NK-92 treated with Interleukin-12 subunit alpha and Interleukin-12 subunit beta, amount 100 ng/mL, for 24 hours (cell line): ENCODE measurements around the gene HMG20B.

ENCODE experiments used
- DNase-seq: peaks from one replicate; lab custom pipeline; 2025; lab: John Stamatoyannopoulos, UW

The HMG20B gene

GRCh38 chr19:3537101-3537437, 35.7 kb upstream of the HMG20B start:
- DNase-seq: no peak

GRCh38 chr19:3537438-3538240, 35.1 kb upstream of the HMG20B start:
- DNase-seq: no peak

GRCh38 chr19:3538258-3538929, 34.4 kb upstream of the HMG20B start:
- DNase-seq: no peak

- no peak for DNase-seq
Observed at GRCh38 chr19:3538965-3539755, 33.6 kb upstream of the HMG20B start, which contains the start of gene TEKTIP1. Gene TEKTIP1 (plus strand): TSS chr19:3539174. CDS start chr19:3539178, 4 bp downstream.

- no peak for DNase-seq
Observed at GRCh38 chr19:3539756-3540118, 33.0 kb upstream of the HMG20B start.

GRCh38 chr19:3543150-3544057, 29.3 kb upstream of the HMG20B start:
- DNase-seq: no peak

GRCh38 chr19:3544058-3544376, 28.7 kb upstream of the HMG20B start:
- DNase-seq: no peak

- DNase-seq: peak; percentile 47
Observed at GRCh38 chr19:3544742-3545668, 27.7 kb upstream of the HMG20B start.

- no peak for DNase-seq
Observed at GRCh38 chr19:3545669-3546034, 27.1 kb upstream of the HMG20B start.

- DNase-seq: no peak
Observed at GRCh38 chr19:3546119-3546518, 26.6 kb upstream of the HMG20B start.

- DNase-seq: no peak
Observed at GRCh38 chr19:3547301-3547731, 25.4 kb upstream of the HMG20B start.

GRCh38 chr19:3547767-3548282, 24.9 kb upstream of the HMG20B start:
- no peak for DNase-seq

- no peak for DNase-seq
Observed at GRCh38 chr19:3548606-3549005, 24.1 kb upstream of the HMG20B start.

GRCh38 chr19:3549816-3550215, 22.9 kb upstream of the HMG20B start:
- no peak for DNase-seq

- DNase-seq: no peak
Observed at GRCh38 chr19:3550947-3551791, 21.6 kb upstream of the HMG20B start.

- no peak for DNase-seq
Observed at GRCh38 chr19:3551792-3552095, 21.0 kb upstream of the HMG20B start.

GRCh38 chr19:3554254-3555083, 18.3 kb upstream of the HMG20B start:
- DNase-seq: no peak

- no peak for DNase-seq
Observed at GRCh38 chr19:3555653-3556422, 16.9 kb upstream of the HMG20B start.
